ENCODE measurements around the gene POLR3GL. TPM values are rescaled to one million over a fixed set of nuclear protein-coding genes. Genes with fewer than 3 reads are reported as not detected.

The POLR3GL gene
- total RNA-seq, 1 experiment from 2014 or later = 7.9 TPM

DNA sequence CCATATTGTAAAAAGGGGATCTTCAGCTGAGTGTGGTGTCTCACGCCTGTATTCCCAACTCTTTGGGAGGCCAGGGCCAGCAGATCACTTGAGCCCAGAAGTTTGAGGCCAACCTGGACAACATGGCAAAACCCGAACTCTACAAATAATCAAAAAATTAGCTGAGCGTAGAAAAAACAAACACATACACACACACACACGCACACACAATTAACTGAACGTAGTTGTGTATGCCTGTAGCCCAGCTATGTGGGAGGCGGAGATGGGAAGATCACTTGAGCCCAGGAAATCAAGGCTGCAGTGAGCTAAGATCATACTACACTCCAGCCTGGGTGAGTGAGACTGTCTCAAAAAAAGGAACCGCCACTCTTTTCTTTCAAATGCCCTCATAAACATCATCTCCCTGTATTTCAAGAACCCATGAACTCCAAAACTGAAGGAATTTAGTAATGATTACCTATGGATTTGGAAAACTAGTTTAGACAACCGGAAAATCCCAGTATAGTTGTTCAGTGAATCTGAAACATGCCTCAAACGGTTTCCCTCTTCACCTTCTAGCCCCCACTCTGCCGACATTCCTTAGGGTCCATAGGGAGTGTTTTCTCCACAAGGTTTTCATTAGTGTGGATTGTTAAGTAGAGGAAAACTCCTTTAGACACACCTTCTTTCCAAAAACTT lies 27.4 kb downstream of the POLR3GL start:
- Histone ChIP-seq H3K18ac (ENCODE audit: insufficient read length, low read depth, low read length) (no peak overlapping the region), H3K4ac (ENCODE audit: low read depth, low read length) (no peak overlapping the region), H4K20me1 (ENCODE audit: control insufficient read depth, insufficient read depth, insufficient read length) (no peaks in the 10 kb centered on the region), H3K27ac (ENCODE audit: insufficient read length, low read depth, low read length) (no peak overlapping the region), H4K5ac (ENCODE audit: insufficient read length, low read depth, low read length) (no peak overlapping the region), H3K23ac (ENCODE audit: insufficient read length, low read depth, low read length) (no peak overlapping the region), H3T11ph (ENCODE audit: low read length) (no peak overlapping the region), H3K9me3 (ENCODE audit: control insufficient read depth, low read depth, low read length) (no peaks in the 10 kb centered on the region), H2AK5ac (ENCODE audit: insufficient read length, low read length) (no peak overlapping the region), H3K27me3 (ENCODE audit: insufficient read depth, low read length) (no peaks in the 10 kb centered on the region), H4K91ac (ENCODE audit: insufficient read length, low read depth, low read length) (no peak overlapping the region), H3K79me2 (ENCODE audit: insufficient read depth, low read length) (peaks cover 3% of the 10 kb centered on the region; the same call in 1 of the 2 replicates), H2BK120ac (ENCODE audit: low read depth, low read length, poor library complexity, severe bottlenecking) (no peak overlapping the region), H3K14ac (ENCODE audit: insufficient read depth, low read length) (no peak overlapping the region), H2BK12ac (ENCODE audit: insufficient read length, low read depth, low read length) (no peak overlapping the region), H3K4me1 (ENCODE audit: insufficient read depth, low read length) (no peaks in the 10 kb centered on the region; the same call in 1 of the 2 replicates), H3K56ac (ENCODE audit: insufficient read length, low read depth, low read length) (no peak overlapping the region), H2BK15ac (ENCODE audit: low read depth, low read length) (no peak overlapping the region), H4K8ac (replicated peaks; ENCODE audit: insufficient read length, low read depth, low read length) (no peak overlapping the region), H3K4me2 (ENCODE audit: insufficient read depth, insufficient read length, low read length) (no peak overlapping the region), H3K79me1 (ENCODE audit: insufficient read depth, low read depth, low read length, poor library complexity, severe bottlenecking) (peaks cover 7% of the 10 kb centered on the region), H2BK5ac (ENCODE audit: insufficient read length, low read length) (no peak overlapping the region), H3K23me2 (ENCODE audit: insufficient read length, low read depth, low read length, poor library complexity, severe bottlenecking) (peaks cover 14% of the 10 kb centered on the region), H2BK20ac (ENCODE audit: low read depth, low read length, poor library complexity, severe bottlenecking) (no peak overlapping the region), H3K9ac (ENCODE audit: extremely low read depth, insufficient read length, low read length) (no peak overlapping the region), H2AFZ (ENCODE audit: low read length) (no peak overlapping the region)
- no CpG with 5 or more reads among the region's 10 CpGs for WGBS (ENCODE audit: extremely low coverage, insufficient read length, low lambda C conversion rate)
- TF ChIP-seq, protein P1, sequence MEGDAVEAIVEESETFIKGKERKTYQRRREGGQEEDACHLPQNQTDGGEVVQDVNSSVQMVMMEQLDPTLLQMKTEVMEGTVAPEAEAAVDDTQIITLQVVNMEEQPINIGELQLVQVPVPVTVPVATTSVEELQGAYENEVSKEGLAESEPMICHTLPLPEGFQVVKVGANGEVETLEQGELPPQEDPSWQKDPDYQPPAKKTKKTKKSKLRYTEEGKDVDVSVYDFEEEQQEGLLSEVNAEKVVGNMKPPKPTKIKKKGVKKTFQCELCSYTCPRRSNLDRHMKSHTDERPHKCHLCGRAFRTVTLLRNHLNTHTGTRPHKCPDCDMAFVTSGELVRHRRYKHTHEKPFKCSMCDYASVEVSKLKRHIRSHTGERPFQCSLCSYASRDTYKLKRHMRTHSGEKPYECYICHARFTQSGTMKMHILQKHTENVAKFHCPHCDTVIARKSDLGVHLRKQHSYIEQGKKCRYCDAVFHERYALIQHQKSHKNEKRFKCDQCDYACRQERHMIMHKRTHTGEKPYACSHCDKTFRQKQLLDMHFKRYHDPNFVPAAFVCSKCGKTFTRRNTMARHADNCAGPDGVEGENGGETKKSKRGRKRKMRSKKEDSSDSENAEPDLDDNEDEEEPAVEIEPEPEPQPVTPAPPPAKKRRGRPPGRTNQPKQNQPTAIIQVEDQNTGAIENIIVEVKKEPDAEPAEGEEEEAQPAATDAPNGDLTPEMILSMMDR (conservative IDR thresholded peaks at IDR 0.05) = no peak
- Mint-ChIP-seq H3K9me3 (peaks cover 0 to 3% of the 10 kb centered on the region in 2 experiments; a peak in 2 of 5 replicates), H3K27me3 (ENCODE audit: low read depth) (no peaks in the 10 kb centered on the region), H3K4me3 (peak overlapping the region in 1 of 2 experiments; percentile 23; a peak in 2 of 5 replicates), H3K4me1 (peaks cover 25 to 36% of the 10 kb centered on the region in 2 experiments), H3K27ac (peak overlapping the region in 2 of 3 experiments; percentile 19 to 62; a peak in 3 of 7 replicates), H3K36me3 (ENCODE audit: insufficient read depth in 1 of 3, low read depth in 3 of 3) (peaks cover 32 to 43% (median 32%) of the 10 kb centered on the region in 3 experiments)
- DNase-seq = no peak

Data from H9 (cell line).